ENCODE measurements around the gene CSNK1G2.

GRCh38 chr19:1917926-1918325 is 23.0 kb upstream of the CSNK1G2 start:
- no peak for TF ChIP-seq YY1 (IDR thresholded peaks at IDR 0.05; ENCODE audit: insufficient read depth, insufficient read length)
- no peak for TF ChIP-seq ZNF274 (IDR thresholded peaks at IDR 0.05; ENCODE audit: low read depth, low read length)
- no peak for TF ChIP-seq SUZ12 (IDR thresholded peaks at IDR 0.05; ENCODE audit: extremely low read depth, insufficient read depth, insufficient read length)
